ENCODE data around the gene ISG15. TPM values are rescaled to one million over a fixed set of nuclear protein-coding genes. Genes with fewer than 3 reads are reported as not detected.
A peak's percentile ranks its signal among the peaks of the same experiment; 100 is the strongest.

ISG15 gene
- total and polyA plus RNA-seq, 9 of the 15 experiments (the other 6 are each of a cell fraction or from before 2014, with no cell fraction given) = 0.40 to 58.3 (median 12.2) TPM

GRCh38 chr1:1062348-1063163, 49.3 kb downstream of the ISG15 start (continued):
- peak; percentile 61; the same call in 1 of the 2 replicates for TF ChIP-seq TFAP4 (CRISPR knock-in tag; IDR thresholded peaks at IDR 0.05; ENCODE audit: borderline replicate concordance)
- TF ChIP-seq THAP12 (CRISPR knock-in tag; IDR thresholded peaks at IDR 0.05) = peak; percentile 31; the same call in 1 of the 2 replicates
- no peak for TF ChIP-seq ZNF77 (CRISPR knock-in tag; IDR thresholded peaks at IDR 0.05)
- no peak for TF ChIP-seq BHLHE40 (IDR thresholded peaks at IDR 0.05; ENCODE audit: low read length)
- 0 out of 2 replicates have a peak, but pooled peaks have one; percentile 20 for TF ChIP-seq TCF3 (CRISPR knock-in tag; IDR thresholded peaks at IDR 0.05)
- no peak for TF ChIP-seq NR0B1 (IDR thresholded peaks at IDR 0.05; ENCODE audit: partially characterized antibody)
- TF ChIP-seq ILK (tag; IDR thresholded peaks at IDR 0.05; ENCODE audit: borderline replicate concordance, low read depth) = no peak
- TF ChIP-seq E2F6 (IDR thresholded peaks at IDR 0.05; ENCODE audit: borderline replicate concordance in 1 of 2, extremely low read depth in 1 of 2, insufficient read depth in 1 of 2, insufficient read length in 1 of 2, low read depth in 1 of 2, low read length in 1 of 2, poor library complexity in 1 of 2, severe bottlenecking in 1 of 2) = peak in 1 of 2 experiments; percentile 34
- 0 out of 2 replicates have a peak, but pooled peaks have one; percentile 3 for TF ChIP-seq POLR2G (IDR thresholded peaks at IDR 0.05; ENCODE audit: low read depth, low read length)
- TF ChIP-seq IFI16 (CRISPR knock-in tag; IDR thresholded peaks at IDR 0.05) = no peak
